Measurements from ENCODE around the gene MAP3K9. TPM values are rescaled to one million over a fixed set of nuclear protein-coding genes. Genes with fewer than 3 reads are reported as not detected.

The MAP3K9 gene
- total RNA-seq, 2 experiments from 2014 or later: 5.9 to 6.2 TPM

DNA sequence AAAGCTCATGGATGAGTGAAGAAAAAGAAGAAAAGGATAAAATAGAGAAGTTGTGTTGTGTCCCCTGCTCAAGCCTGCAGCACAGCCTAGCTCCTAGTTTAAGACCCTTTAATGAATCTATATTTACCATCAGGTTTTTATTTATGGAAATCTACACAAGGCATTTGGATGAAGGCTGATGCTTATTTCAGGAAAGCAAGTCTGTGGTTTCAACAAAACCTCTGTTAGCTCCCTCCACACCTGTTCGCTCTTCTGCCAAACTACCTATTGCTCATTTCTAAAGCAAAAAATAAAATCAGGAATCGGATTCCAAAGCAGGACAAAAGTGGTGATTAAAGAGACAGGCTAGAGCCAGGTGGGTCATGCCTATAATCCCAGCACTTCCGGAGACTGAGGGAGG is 18.9 kb upstream of the MAP3K9 start:
- Mint-ChIP-seq H3K9me3 (no peaks in the 10 kb centered on the region), H3K27ac (no peak overlapping the region), H3K27me3 (peaks cover 14% of the 10 kb centered on the region), H3K36me3 (peaks cover 3% of the 10 kb centered on the region), H3K4me3 (no peak overlapping the region), H3K4me1 (peaks cover 1% of the 10 kb centered on the region)
- DNase-seq: no peak

DNA sequence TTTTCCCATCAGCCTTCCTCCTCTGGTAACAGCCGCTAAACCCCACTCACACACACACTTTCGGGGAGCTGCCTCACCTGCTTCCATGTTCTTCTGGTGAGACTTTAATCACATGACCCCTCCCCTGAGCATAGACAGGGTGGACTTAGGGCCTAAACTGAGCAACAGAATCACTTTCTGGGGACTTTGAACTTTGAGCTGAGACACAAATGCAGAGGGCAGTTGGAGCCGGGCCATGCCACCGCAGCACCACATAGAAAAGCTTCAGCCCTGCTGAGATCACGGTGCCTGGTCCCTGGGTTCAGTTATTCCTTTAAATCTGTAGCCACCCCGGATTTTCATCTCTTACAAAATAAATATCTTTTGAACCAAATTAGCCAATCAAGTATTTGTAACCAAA is 18.4 kb upstream of the MAP3K9 start:
- Mint-ChIP-seq H3K4me3 (no peak overlapping the region), H3K4me1 (peaks cover 5% of the 10 kb centered on the region), H3K27me3 (peaks cover 18% of the 10 kb centered on the region), H3K9me3 (no peaks in the 10 kb centered on the region), H3K27ac (no peak overlapping the region), H3K36me3 (peaks cover 3% of the 10 kb centered on the region)
- no peak for DNase-seq

DNA sequence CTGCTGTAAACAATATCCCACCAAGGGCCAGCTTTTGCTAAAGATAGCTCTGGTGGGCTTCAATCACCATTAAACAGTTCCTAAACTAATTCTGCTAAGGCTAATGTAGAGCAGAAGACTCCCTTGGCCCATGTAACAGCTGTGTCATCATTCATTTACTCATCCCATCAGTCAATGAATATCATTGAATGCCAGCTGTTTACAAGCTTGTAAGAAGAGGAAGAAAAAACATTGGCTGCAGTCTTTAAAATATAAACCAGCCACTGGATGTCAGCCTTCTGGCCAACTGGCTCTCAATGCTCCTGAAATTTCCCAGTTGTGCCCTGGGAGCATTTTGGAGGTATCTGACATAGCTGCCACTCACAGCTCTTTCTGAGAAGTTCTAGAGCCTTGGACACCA is 18.0 kb upstream of the MAP3K9 start:
- Mint-ChIP-seq H3K9me3 (no peaks in the 10 kb centered on the region), H3K4me1 (peaks cover 7% of the 10 kb centered on the region), H3K27me3 (peaks cover 20% of the 10 kb centered on the region), H3K27ac (no peak overlapping the region), H3K36me3 (peaks cover 3% of the 10 kb centered on the region), H3K4me3 (no peak overlapping the region)
- DNase-seq: no peak

DNA sequence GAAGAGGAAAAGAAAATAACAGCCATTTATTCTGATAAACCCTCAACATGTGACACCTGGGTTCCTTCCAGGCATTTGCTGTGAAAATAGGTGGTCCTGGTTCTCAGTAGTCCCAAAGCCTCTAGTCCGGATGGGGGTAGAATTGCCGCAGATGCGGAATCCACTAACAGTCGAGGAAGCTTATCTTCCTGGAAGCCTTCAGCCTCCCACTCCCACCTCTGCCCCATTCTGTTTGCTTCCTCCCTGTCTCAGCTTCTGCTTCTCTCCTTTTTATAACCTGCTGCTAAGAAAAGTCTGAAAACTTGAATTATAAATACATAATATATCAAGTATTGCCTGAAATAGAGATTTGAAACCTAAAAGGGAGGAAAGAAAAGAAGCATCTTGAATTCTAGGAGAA is 14.0 kb upstream of the MAP3K9 start:
- Mint-ChIP-seq H3K27me3 (peaks cover 48% of the 10 kb centered on the region), H3K9me3 (no peaks in the 10 kb centered on the region), H3K4me3 (peak overlapping the region; percentile 87), H3K27ac (no peak overlapping the region), H3K4me1 (peaks cover 16% of the 10 kb centered on the region), H3K36me3 (peaks cover 3% of the 10 kb centered on the region)
- DNase-seq: no peak

DNA sequence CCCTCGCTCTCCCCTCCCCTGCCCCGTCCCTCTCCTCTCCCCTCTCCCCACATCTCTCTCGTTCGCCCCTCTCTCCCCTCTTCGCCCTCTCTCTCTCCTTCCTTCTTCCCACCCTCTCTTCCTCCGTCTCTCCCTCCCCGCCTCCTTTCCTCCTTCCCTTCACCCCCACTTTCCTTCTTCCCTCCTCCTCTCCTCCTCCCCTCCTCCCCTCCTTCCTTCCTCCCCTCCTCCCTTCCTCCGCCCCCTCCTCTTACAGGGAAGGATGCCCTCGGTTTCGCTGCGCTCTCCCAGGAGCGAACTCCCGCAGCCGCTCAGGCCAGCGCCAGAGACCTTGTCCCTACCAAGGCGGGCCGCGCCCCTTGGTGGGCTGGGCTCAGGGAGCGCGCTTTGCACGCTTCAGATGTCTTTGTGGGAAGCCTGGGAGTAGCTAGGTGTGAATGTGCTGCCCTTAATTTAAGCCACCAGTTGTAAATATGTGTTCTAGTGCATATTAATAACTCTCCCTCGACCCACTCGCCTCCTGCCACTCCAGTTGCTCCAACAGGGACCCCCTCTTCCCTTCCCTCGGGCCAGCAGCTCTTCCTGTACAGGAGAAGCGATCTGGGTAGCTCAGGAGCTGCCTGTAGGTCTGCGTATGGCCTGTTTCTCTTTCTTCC is 13.3 kb upstream of the MAP3K9 start:
- H3K27me3 Mint-ChIP-seq: peaks cover 48% of the 10 kb centered on the region
- peak; percentile 18 for DNase-seq
- no peaks in the 10 kb centered on the region for H3K9me3 Mint-ChIP-seq
- peak overlapping the region; percentile 76 for H3K27ac Mint-ChIP-seq
- peaks cover 3% of the 10 kb centered on the region for H3K36me3 Mint-ChIP-seq
- H3K4me1 Mint-ChIP-seq: peaks cover 21% of the 10 kb centered on the region
- peak overlapping the region; percentile 87 for H3K4me3 Mint-ChIP-seq

DNA sequence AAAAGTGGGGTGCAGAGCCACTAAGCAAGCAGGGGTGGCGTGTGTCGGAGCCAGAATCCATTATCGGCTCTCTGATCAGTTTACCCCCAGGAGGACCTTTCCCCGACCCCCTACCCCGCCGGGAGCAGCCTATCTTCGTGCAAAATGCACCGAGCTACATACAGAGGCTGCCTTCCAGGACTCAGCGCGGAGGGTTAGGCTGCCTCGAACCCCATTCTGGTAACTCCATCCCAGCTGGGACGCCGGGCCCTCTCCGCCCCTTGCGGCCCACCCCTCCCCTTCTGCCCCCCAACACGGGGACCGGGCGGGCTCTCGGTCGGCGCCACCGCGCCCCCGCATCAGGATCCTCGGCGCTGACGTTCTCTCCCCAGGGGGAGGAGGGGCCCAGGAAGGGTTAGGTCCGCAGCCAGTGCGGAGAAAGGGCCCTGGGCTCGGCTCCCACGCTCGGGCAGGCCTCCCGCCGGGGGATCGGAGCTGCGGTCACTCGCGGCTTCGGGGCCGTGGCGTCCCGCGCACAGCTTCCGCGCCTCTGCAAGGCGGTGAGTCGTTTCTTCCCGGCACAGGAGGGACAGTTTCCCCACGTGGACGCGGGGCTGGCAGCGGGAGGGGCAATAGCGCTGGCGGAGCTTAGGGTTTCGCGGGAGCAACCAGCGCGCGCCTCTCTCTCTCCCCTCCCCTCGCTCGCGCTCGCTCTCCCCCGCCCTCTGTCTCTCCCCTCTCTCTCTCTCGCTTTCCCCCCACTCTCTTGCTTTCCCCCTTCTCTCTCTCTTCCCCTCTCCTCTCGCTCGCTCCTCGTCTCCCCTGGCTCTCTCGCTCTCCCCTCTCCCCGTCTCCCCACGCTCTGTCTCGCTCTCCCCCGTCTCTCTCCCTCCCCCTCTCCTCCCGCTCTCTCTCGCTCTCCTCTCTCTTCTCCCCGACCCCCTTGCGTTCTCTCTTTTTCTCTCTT is 12.5 kb upstream of the MAP3K9 start:
- Mint-ChIP-seq H3K27ac (peak overlapping the region; percentile 76), H3K4me1 (peaks cover 21% of the 10 kb centered on the region), H3K36me3 (peaks cover 3% of the 10 kb centered on the region), H3K27me3 (peaks cover 48% of the 10 kb centered on the region), H3K4me3 (peak overlapping the region; percentile 87), H3K9me3 (no peaks in the 10 kb centered on the region)
- peak; percentile 60 for DNase-seq

DNA sequence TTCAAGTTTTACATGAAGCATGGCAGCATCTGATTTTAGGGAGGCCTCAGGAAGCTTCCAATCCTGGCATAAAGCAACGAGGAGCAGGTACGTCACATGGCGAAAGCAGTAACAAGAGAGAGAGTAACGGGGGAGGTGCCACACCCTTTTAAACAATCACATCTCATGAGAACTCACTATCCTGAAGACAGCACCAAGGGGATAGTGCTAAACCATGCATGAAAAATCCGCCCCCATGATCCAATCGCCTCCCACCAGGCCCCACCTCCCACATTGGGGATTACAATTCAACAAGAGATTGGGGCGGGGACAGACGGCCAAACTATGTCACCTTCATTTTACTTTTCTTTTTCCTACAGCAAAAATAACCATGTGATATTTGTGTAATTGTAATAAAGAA is 7.2 kb upstream of the MAP3K9 start:
- Mint-ChIP-seq H3K36me3 (no peaks in the 10 kb centered on the region), H3K9me3 (no peaks in the 10 kb centered on the region), H3K27ac (no peak overlapping the region), H3K4me3 (no peak overlapping the region), H3K27me3 (peaks cover 28% of the 10 kb centered on the region), H3K4me1 (peaks cover 25% of the 10 kb centered on the region)
- DNase-seq: no peak

DNA sequence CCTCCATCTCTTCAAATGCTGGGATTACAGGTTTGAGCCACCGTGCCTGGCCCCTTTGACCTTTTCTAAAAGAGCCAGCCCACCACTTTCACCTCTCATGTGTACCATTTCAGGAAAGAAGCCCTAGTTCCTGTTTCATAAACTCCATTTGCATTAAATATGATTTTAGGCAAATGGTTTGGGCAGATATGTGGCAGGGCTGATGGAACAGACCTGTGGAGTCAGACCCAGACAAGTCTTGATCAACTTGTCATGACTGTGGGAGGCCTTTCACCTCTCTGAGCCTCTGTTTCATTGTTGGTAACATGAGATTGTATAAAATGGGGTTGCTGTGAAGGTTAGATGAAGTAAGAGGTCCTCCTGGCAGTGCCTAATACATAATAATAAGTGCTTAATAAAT is 5.2 kb upstream of the MAP3K9 start:
- no peaks in the 10 kb centered on the region for H3K36me3 Mint-ChIP-seq
- no peak overlapping the region for H3K4me3 Mint-ChIP-seq
- peaks cover 18% of the 10 kb centered on the region for H3K4me1 Mint-ChIP-seq
- H3K9me3 Mint-ChIP-seq: no peaks in the 10 kb centered on the region
- DNase-seq: no peak
- H3K27me3 Mint-ChIP-seq: peaks cover 9% of the 10 kb centered on the region
- no peak overlapping the region for H3K27ac Mint-ChIP-seq

DNA sequence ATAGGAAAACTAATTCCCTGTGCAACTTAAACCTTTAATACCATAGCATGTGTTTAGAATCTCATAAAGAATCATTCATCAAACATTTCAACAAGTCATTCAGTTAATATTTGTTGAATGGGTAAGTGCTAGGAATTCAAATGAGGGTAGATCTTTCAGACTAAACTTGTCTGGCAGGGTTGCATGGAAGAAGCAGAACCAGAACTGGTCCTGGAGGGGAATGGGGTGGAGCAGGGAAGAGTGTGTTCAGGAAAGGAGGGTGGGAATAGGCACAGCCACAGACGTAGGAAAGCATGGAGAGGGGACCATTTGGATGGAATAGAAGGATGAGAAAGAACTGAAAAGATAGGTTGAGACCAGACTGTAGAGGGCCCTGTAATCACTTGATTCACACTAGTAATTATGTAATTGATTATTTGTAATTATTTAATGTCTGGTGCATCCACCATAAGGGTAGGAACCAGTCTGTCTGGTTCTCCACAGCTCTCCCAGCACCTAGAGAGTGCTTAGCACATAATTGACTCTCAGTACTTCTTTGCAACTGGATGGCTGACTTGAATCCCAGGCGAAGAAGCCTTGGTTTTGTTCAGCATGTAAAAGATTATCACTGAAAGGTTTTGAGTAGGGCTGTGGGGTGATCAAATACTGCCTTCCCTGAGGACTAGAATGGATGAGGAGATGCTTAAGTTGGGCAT is 3.0 kb upstream of the MAP3K9 start:
- Mint-ChIP-seq H3K4me1 (peaks cover 17% of the 10 kb centered on the region), H3K4me3 (no peak overlapping the region), H3K36me3 (peaks cover 2% of the 10 kb centered on the region), H3K27me3 (no peaks in the 10 kb centered on the region), H3K9me3 (no peaks in the 10 kb centered on the region), H3K27ac (no peak overlapping the region)
- DNase-seq: no peak

DNA sequence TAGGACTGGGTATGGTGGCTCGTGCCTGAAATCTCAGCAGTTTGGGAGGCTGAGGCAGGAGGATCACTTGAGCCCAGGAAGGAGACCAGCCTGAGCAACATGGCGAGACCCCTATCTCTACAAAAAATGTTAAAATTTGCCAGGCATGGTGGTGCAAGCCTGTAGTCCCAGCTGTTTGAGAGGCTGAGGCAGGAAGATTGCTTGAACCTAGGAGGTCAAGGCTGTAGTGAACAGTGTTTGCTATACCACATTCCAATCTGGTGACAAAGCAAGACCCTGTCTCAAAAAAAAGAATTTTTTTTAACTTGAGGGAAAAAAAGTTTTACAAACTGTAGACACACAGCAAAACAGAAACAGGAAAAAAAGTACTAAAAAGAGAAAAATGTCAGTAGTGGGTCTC is 2.3 kb upstream of the MAP3K9 start:
- H3K4me3 Mint-ChIP-seq: no peak overlapping the region
- H3K27me3 Mint-ChIP-seq: no peaks in the 10 kb centered on the region
- no peaks in the 10 kb centered on the region for H3K9me3 Mint-ChIP-seq
- no peak for DNase-seq
- no peak overlapping the region for H3K27ac Mint-ChIP-seq
- H3K36me3 Mint-ChIP-seq: peaks cover 5% of the 10 kb centered on the region
- H3K4me1 Mint-ChIP-seq: peaks cover 21% of the 10 kb centered on the region

DNA sequence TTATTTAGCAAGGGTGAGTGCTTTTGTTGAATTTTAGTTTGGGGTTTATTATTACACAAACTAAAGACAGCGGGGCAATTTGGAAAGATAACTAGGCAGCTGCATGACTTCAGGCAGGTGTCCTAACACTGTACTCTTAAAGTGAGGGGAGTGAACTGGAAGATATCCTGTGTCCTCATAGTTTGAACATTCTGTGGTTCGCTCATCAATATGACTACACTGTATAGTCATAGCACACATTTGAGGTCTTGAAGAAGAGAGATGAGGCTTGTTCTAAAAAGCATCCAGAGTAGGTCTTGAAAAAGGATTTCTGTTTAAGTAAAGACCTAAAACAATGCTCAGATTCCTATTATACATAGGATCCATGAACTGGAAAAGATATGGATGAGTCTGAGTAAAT is 1.7 kb upstream of the MAP3K9 start:
- H3K4me3 Mint-ChIP-seq: no peak overlapping the region
- H3K9me3 Mint-ChIP-seq: no peaks in the 10 kb centered on the region
- H3K27me3 Mint-ChIP-seq: no peaks in the 10 kb centered on the region
- H3K27ac Mint-ChIP-seq: no peak overlapping the region
- no peak for DNase-seq
- H3K4me1 Mint-ChIP-seq: peaks cover 21% of the 10 kb centered on the region
- peaks cover 6% of the 10 kb centered on the region for H3K36me3 Mint-ChIP-seq

DNA sequence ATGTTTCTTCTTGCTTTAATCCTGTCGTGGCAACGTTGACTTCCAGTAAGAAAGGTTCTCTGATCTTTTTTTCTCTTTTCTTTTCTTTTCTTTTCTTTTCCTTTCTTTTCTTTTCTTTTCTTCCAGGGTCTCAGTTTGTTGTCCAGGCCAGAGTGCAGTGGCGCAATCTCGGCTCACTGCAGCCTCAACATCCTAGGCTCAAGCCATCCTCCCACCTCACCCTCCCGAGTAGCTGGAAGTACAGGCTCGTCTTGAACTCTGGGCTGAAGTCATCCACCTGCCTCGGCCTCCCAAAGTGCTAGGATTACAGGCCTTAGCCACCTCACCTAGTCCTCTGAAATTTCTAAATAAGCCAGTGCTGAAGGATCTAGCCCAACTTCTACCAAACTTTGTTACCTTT is 1.3 kb upstream of the MAP3K9 start:
- DNase-seq: no peak
- no peaks in the 10 kb centered on the region for H3K27me3 Mint-ChIP-seq
- peaks cover 6% of the 10 kb centered on the region for H3K36me3 Mint-ChIP-seq
- peaks cover 21% of the 10 kb centered on the region for H3K4me1 Mint-ChIP-seq
- no peak overlapping the region for H3K4me3 Mint-ChIP-seq
- no peak overlapping the region for H3K27ac Mint-ChIP-seq
- no peaks in the 10 kb centered on the region for H3K9me3 Mint-ChIP-seq

DNA sequence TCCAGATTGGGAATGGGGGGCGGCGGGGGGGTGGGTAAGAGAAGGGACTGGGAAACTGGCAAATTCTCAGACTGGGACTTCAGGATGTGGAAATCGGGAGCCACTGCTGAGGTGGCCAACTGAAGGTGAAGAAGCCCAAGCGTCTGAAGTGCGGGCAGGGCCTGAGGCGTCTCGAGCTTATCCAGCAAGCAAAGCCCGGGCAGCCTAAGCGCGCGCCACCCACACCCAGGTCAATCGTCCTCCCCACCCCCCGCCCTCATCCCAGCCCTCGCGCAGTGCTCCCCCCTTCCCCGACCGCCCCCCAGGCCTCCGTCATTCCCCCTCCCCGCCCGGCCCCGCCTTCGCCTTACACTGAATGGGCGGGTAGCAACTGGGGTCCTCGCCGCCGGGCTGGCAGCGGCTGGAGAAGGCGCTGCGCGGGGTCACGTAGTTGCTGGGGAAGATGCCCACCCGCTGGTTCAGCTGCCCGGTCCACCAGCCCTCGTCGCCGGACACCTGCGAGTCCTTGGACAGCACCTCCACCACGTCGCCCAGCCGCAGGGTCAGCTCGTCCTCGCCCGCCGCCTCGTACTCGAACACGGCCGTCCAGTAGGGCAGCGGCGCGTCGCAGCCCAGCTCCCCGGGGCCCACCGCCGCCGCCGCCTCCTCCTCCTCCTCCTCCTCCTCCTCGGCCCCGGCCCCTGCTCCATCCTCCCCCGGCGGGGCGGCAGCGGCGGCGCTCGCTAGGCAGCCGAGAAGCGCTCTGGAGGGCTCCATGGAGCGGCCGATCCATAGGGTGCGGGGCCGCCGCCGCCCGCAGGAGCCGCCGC is 693 bp downstream of the MAP3K9 start:
- H3K4me3 Mint-ChIP-seq: peak overlapping the region; percentile 84
- peaks cover 6% of the 10 kb centered on the region for H3K36me3 Mint-ChIP-seq
- no peaks in the 10 kb centered on the region for H3K9me3 Mint-ChIP-seq
- DNase-seq: peak; percentile 61
- no peaks in the 10 kb centered on the region for H3K27me3 Mint-ChIP-seq
- peaks cover 16% of the 10 kb centered on the region for H3K4me1 Mint-ChIP-seq
- peak overlapping the region; percentile 76 for H3K27ac Mint-ChIP-seq

DNA sequence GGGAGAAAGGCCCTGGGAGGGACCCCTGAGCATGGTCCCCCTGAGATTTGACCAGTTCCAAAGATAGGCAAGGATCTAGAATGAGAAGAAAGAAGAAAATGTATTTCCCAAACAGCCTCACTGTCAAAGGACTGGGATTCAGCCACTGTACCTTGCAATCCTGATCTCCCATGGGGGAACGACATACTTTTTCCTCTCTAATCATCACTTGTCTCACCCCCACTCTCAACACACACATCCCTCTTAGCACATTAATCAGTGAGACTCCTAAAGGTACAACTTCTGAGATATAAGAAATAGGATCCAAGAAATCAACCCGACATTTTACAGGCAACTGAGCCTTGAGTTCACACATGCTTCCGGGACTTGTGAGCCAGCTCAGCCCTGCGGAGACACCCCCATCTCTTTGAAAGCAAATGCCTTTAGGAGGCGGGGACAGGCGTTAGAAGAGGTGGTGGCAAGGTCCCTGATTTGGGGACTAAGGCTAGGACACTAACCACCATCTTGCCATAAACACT is 1.4 kb downstream of the MAP3K9 start:
- Mint-ChIP-seq H3K9me3 (no peaks in the 10 kb centered on the region), H3K27me3 (no peaks in the 10 kb centered on the region), H3K4me3 (peak overlapping the region; percentile 84), H3K27ac (peak overlapping the region; percentile 76), H3K4me1 (peaks cover 18% of the 10 kb centered on the region), H3K36me3 (peaks cover 6% of the 10 kb centered on the region)
- peak; percentile 66 for DNase-seq
